GM23338 (cell line): ENCODE data around the gene RRP7A. TPM values are rescaled to one million over a fixed set of nuclear protein-coding genes. Genes with fewer than 3 reads are reported as not detected.

Experiments
- ATAC-seq: fragments of 200-7000 bp; cut with Tn5 transposase; 3 replicates; pipeline ENCODE4 v1.9.1; 2020
- DNase-seq: peaks from one replicate; pipeline ENCODE4 v3.0.0-alpha.2; 2015; ENCODE audit warnings: low spot score
- H2AFZ ChIP-seq: fragments of 200-600 bp; sonication (generic); 2 replicates; pipeline ENCODE4 v1.8.0; 2016; ENCODE audit warnings: antibody characterized with exemption, mild to moderate bottlenecking, moderate library complexity
- H3F3A ChIP-seq: fragments of 200-600 bp; sonication (generic); replicated peaks from 2 replicates; pipeline ENCODE4 v1.8.0; 2017; ENCODE audit warnings: antibody characterized with exemption, mixed run types, low read depth
- H3K27ac ChIP-seq: fragments of 200-600 bp; sonication (generic); 2 replicates; pipeline ENCODE4 v1.6.1; 2016; ENCODE audit warnings: low read depth
- H3K27me3 ChIP-seq: fragments of 200-600 bp; sonication (generic); 2 replicates; pipeline ENCODE4 v1.8.0; 2016; ENCODE audit warnings: mild to moderate bottlenecking, mixed run types, moderate library complexity; ENCODE audit not compliant: insufficient read depth
- H3K36me3 ChIP-seq: fragments of 200-600 bp; sonication (generic); 2 replicates; pipeline ENCODE4 v1.8.0; 2016; ENCODE audit warnings: mild to moderate bottlenecking; ENCODE audit not compliant: insufficient read depth
- H3K4me1 ChIP-seq: fragments of 200-600 bp; sonication (generic); 2 replicates; pipeline ENCODE4 v1.8.0; 2016; ENCODE audit warnings: mild to moderate bottlenecking, moderate library complexity; ENCODE audit not compliant: insufficient read depth
- H3K4me2 ChIP-seq: fragments of 200-600 bp; sonication (generic); 2 replicates; pipeline ENCODE4 v1.7.1; 2017; ENCODE audit warnings: mixed run types
- H3K4me3 ChIP-seq: fragments of 200-600 bp; sonication (generic); 2 replicates; pipeline ENCODE4 v1.6.1; 2016; ENCODE audit warnings: mixed run types
- H3K79me2 ChIP-seq: fragments of 200-600 bp; sonication (generic); replicated peaks from 2 replicates; pipeline ENCODE4 v1.8.0; 2017; ENCODE audit warnings: mild to moderate bottlenecking; ENCODE audit not compliant: insufficient read depth
- H3K9me2 ChIP-seq: fragments of 200-600 bp; sonication (generic); 2 replicates; pipeline ENCODE4 v1.8.0; 2017; ENCODE audit not compliant: insufficient read depth
- H4K20me1 ChIP-seq: fragments of 200-600 bp; sonication (generic); replicated peaks from 2 replicates; pipeline ENCODE4 v1.8.0; 2017; ENCODE audit warnings: mild to moderate bottlenecking; ENCODE audit not compliant: insufficient read depth
- H3K27ac Mint-ChIP-seq: 2 replicates; pipeline ENCODE4 v1.8.0; 2020; ENCODE audit warnings: inconsistent platforms, mild to moderate bottlenecking, moderate library complexity, mixed read lengths
- H3K27me3 Mint-ChIP-seq: 3 replicates; pipeline ENCODE4 v1.8.0; 2022; ENCODE audit warnings: low read depth, mild to moderate bottlenecking, moderate library complexity, mixed read lengths, inconsistent platforms; ENCODE audit not compliant: insufficient read depth, poor library complexity
- H3K36me3 Mint-ChIP-seq: 3 replicates; pipeline ENCODE4 v1.8.0; 2021; ENCODE audit warnings: low read depth, mild to moderate bottlenecking, inconsistent platforms, moderate library complexity, mixed read lengths
- H3K4me1 Mint-ChIP-seq: 3 replicates; pipeline ENCODE4 v1.8.0; 2020; ENCODE audit warnings: mild to moderate bottlenecking, inconsistent platforms, mixed read lengths
- H3K4me3 Mint-ChIP-seq: 3 replicates; pipeline ENCODE4 v1.8.0; 2021; ENCODE audit warnings: moderate library complexity, mild to moderate bottlenecking, inconsistent platforms, mixed read lengths
- H3K9me3 Mint-ChIP-seq: 3 replicates; pipeline ENCODE4 v1.8.0; 2020; ENCODE audit warnings: moderate library complexity, mild to moderate bottlenecking, inconsistent platforms, mixed read lengths
- CTCF ChIP-seq, 2 experiments: fragments of 200-600 bp in 1 of 2; sonication (generic) in 1 of 2; conservative IDR thresholded peaks; 2 replicates each; pipeline versions ENCODE4 v1.5.1 to v1.6.1; 2016 to 2017; ENCODE audit warnings: antibody characterized with exemption in 2 of 2, low read depth in 2 of 2, mild to moderate bottlenecking in 2 of 2, moderate library complexity in 1 of 2
- JUNB ChIP-seq: IDR thresholded peaks from one replicate; pipeline ENCODE4 v1.6.1; 2016; ENCODE audit warnings: antibody characterized with exemption; ENCODE audit not compliant: unreplicated experiment
- ZNF331 ChIP-seq: fragments of 250-450 bp; sonication (Bioruptor Pico); IDR thresholded peaks from 2 replicates; pipeline ENCODE4 v1.5.0; 2020; ENCODE audit warnings: low read depth, mild to moderate bottlenecking, moderate library complexity
- polyA plus RNA-seq: library from polyadenylated mRNA; unstranded; fragments of >200 nt; fragmentation: Nextera tagmentation; extraction: Ambion mirVana; gene quantifications from 2 replicates; pipeline ENCODE4 v1.2.1, GENCODE V29; 2016
- total RNA-seq: library from RNA; depleted of rRNA; stranded (reverse); fragments of >200 nt; shearing (Covaris generic); gene quantifications from 2 replicates; pipeline ENCODE4 v1.2.3, GENCODE V29; 2014
- TF ChIP-seq, protein P1 (sequence below): fragments of 250-450 bp; sonication (Bioruptor Pico); IDR thresholded peaks from 2 replicates; pipeline ENCODE4 v1.5.0; 2020; ENCODE audit warnings: mild to moderate bottlenecking, moderate library complexity

RRP7A gene
- total and polyA plus RNA-seq, 2 experiments from 2014 or later = 48.1 to 59.2 TPM

- no peaks in the 10 kb centered on the region for H3K36me3 ChIP-seq
- Mint-ChIP-seq H3K27me3 (peaks cover 18% of the 10 kb centered on the region), H3K27ac (no peak overlapping the region), H3K4me3 (no peak overlapping the region), H3K4me1 (peaks cover 11% of the 10 kb centered on the region), H3K9me3 (no peaks in the 10 kb centered on the region), H3K36me3 (no peaks in the 10 kb centered on the region)
- ATAC-seq (peak; percentile 84), DNase-seq (peak; percentile 84)
- no peak overlapping the region for H3K27ac ChIP-seq
- H3K9me2 ChIP-seq = no peaks in the 10 kb centered on the region
- H3F3A ChIP-seq = no peaks in the 10 kb centered on the region
- no peak overlapping the region for H2AFZ ChIP-seq
- no peaks in the 10 kb centered on the region for H3K79me2 ChIP-seq
- H3K4me1 ChIP-seq = 0 out of 2 replicates have a peak, but pooled peaks cover 3% of the 10 kb centered on the region
- H3K4me3 ChIP-seq = no peak overlapping the region
- H3K27me3 ChIP-seq = no peaks in the 10 kb centered on the region
- TF ChIP-seq ZNF331 (CRISPR knock-in tag) (no peak), CTCF (conservative IDR thresholded peaks at IDR 0.05; ENCODE audit: low read depth in 2 of 2) (peak; percentile 74 to 79), JUNB (no peak)
- TF ChIP-seq, protein P1, sequence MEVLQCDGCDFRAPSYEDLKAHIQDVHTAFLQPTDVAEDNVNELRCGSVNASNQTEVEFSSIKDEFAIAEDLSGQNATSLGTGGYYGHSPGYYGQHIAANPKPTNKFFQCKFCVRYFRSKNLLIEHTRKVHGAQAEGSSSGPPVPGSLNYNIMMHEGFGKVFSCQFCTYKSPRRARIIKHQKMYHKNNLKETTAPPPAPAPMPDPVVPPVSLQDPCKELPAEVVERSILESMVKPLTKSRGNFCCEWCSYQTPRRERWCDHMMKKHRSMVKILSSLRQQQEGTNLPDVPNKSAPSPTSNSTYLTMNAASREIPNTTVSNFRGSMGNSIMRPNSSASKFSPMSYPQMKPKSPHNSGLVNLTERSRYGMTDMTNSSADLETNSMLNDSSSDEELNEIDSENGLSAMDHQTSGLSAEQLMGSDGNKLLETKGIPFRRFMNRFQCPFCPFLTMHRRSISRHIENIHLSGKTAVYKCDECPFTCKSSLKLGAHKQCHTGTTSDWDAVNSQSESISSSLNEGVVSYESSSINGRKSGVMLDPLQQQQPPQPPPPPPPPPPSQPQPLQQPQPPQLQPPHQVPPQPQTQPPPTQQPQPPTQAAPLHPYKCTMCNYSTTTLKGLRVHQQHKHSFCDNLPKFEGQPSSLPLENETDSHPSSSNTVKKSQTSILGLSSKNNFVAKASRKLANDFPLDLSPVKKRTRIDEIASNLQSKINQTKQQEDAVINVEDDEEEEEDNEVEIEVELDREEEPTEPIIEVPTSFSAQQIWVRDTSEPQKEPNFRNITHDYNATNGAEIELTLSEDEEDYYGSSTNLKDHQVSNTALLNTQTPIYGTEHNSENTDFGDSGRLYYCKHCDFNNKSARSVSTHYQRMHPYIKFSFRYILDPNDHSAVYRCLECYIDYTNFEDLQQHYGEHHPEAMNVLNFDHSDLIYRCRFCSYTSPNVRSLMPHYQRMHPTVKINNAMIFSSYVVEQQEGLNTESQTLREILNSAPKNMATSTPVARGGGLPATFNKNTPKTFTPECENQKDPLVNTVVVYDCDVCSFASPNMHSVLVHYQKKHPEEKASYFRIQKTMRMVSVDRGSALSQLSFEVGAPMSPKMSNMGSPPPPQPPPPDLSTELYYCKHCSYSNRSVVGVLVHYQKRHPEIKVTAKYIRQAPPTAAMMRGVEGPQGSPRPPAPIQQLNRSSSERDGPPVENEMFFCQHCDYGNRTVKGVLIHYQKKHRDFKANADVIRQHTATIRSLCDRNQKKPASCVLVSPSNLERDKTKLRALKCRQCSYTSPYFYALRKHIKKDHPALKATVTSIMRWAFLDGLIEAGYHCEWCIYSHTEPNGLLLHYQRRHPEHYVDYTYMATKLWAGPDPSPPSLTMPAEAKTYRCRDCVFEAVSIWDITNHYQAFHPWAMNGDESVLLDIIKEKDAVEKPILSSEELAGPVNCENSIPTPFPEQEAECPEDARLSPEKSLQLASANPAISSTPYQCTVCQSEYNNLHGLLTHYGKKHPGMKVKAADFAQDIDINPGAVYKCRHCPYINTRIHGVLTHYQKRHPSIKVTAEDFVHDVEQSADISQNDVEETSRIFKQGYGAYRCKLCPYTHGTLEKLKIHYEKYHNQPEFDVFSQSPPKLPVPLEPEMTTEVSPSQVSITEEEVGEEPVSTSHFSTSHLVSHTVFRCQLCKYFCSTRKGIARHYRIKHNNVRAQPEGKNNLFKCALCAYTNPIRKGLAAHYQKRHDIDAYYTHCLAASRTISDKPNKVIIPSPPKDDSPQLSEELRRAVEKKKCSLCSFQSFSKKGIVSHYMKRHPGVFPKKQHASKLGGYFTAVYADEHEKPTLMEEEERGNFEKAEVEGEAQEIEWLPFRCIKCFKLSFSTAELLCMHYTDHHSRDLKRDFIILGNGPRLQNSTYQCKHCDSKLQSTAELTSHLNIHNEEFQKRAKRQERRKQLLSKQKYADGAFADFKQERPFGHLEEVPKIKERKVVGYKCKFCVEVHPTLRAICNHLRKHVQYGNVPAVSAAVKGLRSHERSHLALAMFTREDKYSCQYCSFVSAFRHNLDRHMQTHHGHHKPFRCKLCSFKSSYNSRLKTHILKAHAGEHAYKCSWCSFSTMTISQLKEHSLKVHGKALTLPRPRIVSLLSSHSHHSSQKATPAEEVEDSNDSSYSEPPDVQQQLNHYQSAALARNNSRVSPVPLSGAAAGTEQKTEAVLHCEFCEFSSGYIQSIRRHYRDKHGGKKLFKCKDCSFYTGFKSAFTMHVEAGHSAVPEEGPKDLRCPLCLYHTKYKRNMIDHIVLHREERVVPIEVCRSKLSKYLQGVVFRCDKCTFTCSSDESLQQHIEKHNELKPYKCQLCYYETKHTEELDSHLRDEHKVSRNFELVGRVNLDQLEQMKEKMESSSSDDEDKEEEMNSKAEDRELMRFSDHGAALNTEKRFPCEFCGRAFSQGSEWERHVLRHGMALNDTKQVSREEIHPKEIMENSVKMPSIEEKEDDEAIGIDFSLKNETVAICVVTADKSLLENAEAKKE (CRISPR knock-in tag) = peak; percentile 48; the same call in 1 of the 2 replicates
- no peak overlapping the region for H3K4me2 ChIP-seq
- no peaks in the 10 kb centered on the region for H4K20me1 ChIP-seq
These were observed 46.0 kb downstream of the RRP7A start for GRCh38 chr22:42473484-42474193.
